GM18951 (cell line): ENCODE data around the gene SEPTIN7.
"Not testable (repeated sequence)": the region's sequence is repeated elsewhere in the genome, so short reads cannot be mapped to it uniquely, and the experiment has no call there.

Source experiments
- POLR2A ChIP-seq: IDR thresholded peaks from 4 replicates; pipeline ENCODE4 v1.6.1; 2011; ENCODE audit warnings: mild to moderate bottlenecking; ENCODE audit not compliant: insufficient read length, insufficient read depth; ENCODE audit errors: extremely low read depth
- in situ Hi-C: fragments of 300-500 bp; cut with MboI; formaldehyde crosslinking; loops from one replicate; pipeline ENCODE4 v1.12.0; 2022; ENCODE audit warnings: low sequenced_read_pairs, mixed read lengths, inconsistent platforms; ENCODE audit not compliant: unreplicated experiment

Gene SEPTIN7

GRCh38 chr7:35800718-35801391 is at the start of gene SEPTIN7:
SEPTIN7 (plus strand) TSS chr7:35801057; CDS start chr7:35801210, 153 bp downstream.
- in situ Hi-C loops = no loop called here
- TF ChIP-seq POLR2A = peak; percentile 89

- in situ Hi-C loops = no loop called here
Observed at GRCh38 chr7:35752742-35753141, 48.1 kb upstream of the SEPTIN7 start.

GRCh38 chr7:35753761-35754603 is 46.9 kb upstream of the SEPTIN7 start:
- TF ChIP-seq POLR2A = no peak
- in situ Hi-C loops = no loop called here

More at GRCh38 chr7:35752742-35753141, 48.1 kb upstream of the SEPTIN7 start:
- no peak for TF ChIP-seq POLR2A

GRCh38 chr7:35754741-35755140 is 46.1 kb upstream of the SEPTIN7 start:
- no peak for TF ChIP-seq POLR2A
- in situ Hi-C loops = no loop called here

- in situ Hi-C loops = no loop called here
- TF ChIP-seq POLR2A = no peak
Observed at GRCh38 chr7:35755711-35756110, 45.1 kb upstream of the SEPTIN7 start.

- in situ Hi-C loops = not testable (repeated sequence)
Observed at GRCh38 chr7:35756453-35756852, 44.4 kb upstream of the SEPTIN7 start.

- TF ChIP-seq POLR2A = no peak
- in situ Hi-C loops = no loop called here
Observed at GRCh38 chr7:35757574-35757973, 43.3 kb upstream of the SEPTIN7 start.

- no peak for TF ChIP-seq POLR2A
- in situ Hi-C loops = no loop called here
Observed at GRCh38 chr7:35758421-35758820, 42.4 kb upstream of the SEPTIN7 start.

GRCh38 chr7:35760143-35760745 is 40.6 kb upstream of the SEPTIN7 start:
- TF ChIP-seq POLR2A = no peak
- in situ Hi-C loops = no loop called here

GRCh38 chr7:35761871-35762677 is 38.8 kb upstream of the SEPTIN7 start:
- in situ Hi-C loops = no loop called here
- TF ChIP-seq POLR2A = no peak

GRCh38 chr7:35762781-35763180 is 38.1 kb upstream of the SEPTIN7 start:
- no peak for TF ChIP-seq POLR2A
- in situ Hi-C loops = no loop called here

GRCh38 chr7:35768346-35768745 is 32.5 kb upstream of the SEPTIN7 start:
- no peak for TF ChIP-seq POLR2A
- in situ Hi-C loops = no loop called here

GRCh38 chr7:35771776-35772175 is 29.1 kb upstream of the SEPTIN7 start:
- in situ Hi-C loops = no loop called here
- TF ChIP-seq POLR2A = no peak

- no peak for TF ChIP-seq POLR2A
- in situ Hi-C loops = no loop called here
Observed at GRCh38 chr7:35773994-35774393, 26.9 kb upstream of the SEPTIN7 start.
